ENCODE data around the gene SLC2A4. TPM values are rescaled to one million over a fixed set of nuclear protein-coding genes. Genes with fewer than 3 reads are reported as not detected.
A peak's percentile ranks its signal among the peaks of the same experiment; 100 is the strongest.

Gene SLC2A4
- total RNA-seq, 1 donor from 2014 or later, result 0.30 TPM

- H3K4me3 Mint-ChIP-seq (ENCODE audit: unreplicated experiment), result no peak overlapping the region
- H3K9ac ChIP-seq (ENCODE audit: low read length), result no peak overlapping the region
- no peak overlapping the region for H3K4me2 ChIP-seq (ENCODE audit: low read length)
- no peaks in the 10 kb centered on the region for H3K9me3 ChIP-seq (ENCODE audit: insufficient read depth, low read depth, low read length)
- H3K36me3 Mint-ChIP-seq (ENCODE audit: low read depth, unreplicated experiment), result no peaks in the 10 kb centered on the region
- DNase-seq (ENCODE audit: low read depth) (no peak), FAIRE-seq (no peak)
- H3K79me2 ChIP-seq (ENCODE audit: insufficient read depth, low read length), result no peaks in the 10 kb centered on the region
- H3K27me3 Mint-ChIP-seq (ENCODE audit: low read depth, unreplicated experiment), result peaks cover 27% of the 10 kb centered on the region
- H3K27me3 ChIP-seq (ENCODE audit: insufficient read depth, low read length), result peaks cover 12% of the 10 kb centered on the region
- H3K27ac Mint-ChIP-seq (ENCODE audit: unreplicated experiment), result no peak overlapping the region
- H3K4me1 ChIP-seq (ENCODE audit: insufficient read depth, low read length), result peaks cover 14% of the 10 kb centered on the region
- no peak overlapping the region for H3K4me3 ChIP-seq (ENCODE audit: insufficient read depth, low read depth, low read length)
- H3K9me3 Mint-ChIP-seq (ENCODE audit: unreplicated experiment), result no peaks in the 10 kb centered on the region
- H4K20me1 ChIP-seq (ENCODE audit: insufficient read depth, low read length), result no peaks in the 10 kb centered on the region
- H2AFZ ChIP-seq (ENCODE audit: low read depth, low read length), result no peak overlapping the region
- TF ChIP-seq, protein P1, sequence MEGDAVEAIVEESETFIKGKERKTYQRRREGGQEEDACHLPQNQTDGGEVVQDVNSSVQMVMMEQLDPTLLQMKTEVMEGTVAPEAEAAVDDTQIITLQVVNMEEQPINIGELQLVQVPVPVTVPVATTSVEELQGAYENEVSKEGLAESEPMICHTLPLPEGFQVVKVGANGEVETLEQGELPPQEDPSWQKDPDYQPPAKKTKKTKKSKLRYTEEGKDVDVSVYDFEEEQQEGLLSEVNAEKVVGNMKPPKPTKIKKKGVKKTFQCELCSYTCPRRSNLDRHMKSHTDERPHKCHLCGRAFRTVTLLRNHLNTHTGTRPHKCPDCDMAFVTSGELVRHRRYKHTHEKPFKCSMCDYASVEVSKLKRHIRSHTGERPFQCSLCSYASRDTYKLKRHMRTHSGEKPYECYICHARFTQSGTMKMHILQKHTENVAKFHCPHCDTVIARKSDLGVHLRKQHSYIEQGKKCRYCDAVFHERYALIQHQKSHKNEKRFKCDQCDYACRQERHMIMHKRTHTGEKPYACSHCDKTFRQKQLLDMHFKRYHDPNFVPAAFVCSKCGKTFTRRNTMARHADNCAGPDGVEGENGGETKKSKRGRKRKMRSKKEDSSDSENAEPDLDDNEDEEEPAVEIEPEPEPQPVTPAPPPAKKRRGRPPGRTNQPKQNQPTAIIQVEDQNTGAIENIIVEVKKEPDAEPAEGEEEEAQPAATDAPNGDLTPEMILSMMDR (IDR thresholded peaks at IDR 0.05; ENCODE audit: insufficient read depth, low read depth, low read length), result no peak
- TF ChIP-seq EZH2 (IDR thresholded peaks at IDR 0.05; ENCODE audit: insufficient read depth, low read length), result no peak
- H3K27ac ChIP-seq (ENCODE audit: low read depth, low read length), result no peak overlapping the region
- no peaks in the 10 kb centered on the region for H3K36me3 ChIP-seq (ENCODE audit: insufficient read depth, low read length)
- no peaks in the 10 kb centered on the region for H3K4me1 Mint-ChIP-seq (ENCODE audit: low read depth, unreplicated experiment)
Observed at GRCh38 chr17:7279448-7279847, 2.1 kb upstream of the SLC2A4 start.

- H3K4me3 ChIP-seq (ENCODE audit: insufficient read depth, low read depth, low read length), result peak overlapping the region; percentile 53
- FAIRE-seq (peak; percentile 55), DNase-seq (ENCODE audit: low read depth) (peak; percentile 35)
- no peaks in the 10 kb centered on the region for H3K9me3 ChIP-seq (ENCODE audit: insufficient read depth, low read depth, low read length)
- peak overlapping the region; percentile 66 for H3K27ac Mint-ChIP-seq (ENCODE audit: unreplicated experiment)
- H3K9ac ChIP-seq (ENCODE audit: low read length), result peak overlapping the region; percentile 59
- peak overlapping the region; percentile 90 for H2AFZ ChIP-seq (ENCODE audit: low read depth, low read length)
- peaks cover 16% of the 10 kb centered on the region for H3K27me3 ChIP-seq (ENCODE audit: insufficient read depth, low read length)
- H3K4me2 ChIP-seq (ENCODE audit: low read length), result peak overlapping the region; percentile 97
- H3K27me3 Mint-ChIP-seq (ENCODE audit: low read depth, unreplicated experiment), result peaks cover 35% of the 10 kb centered on the region
- H4K20me1 ChIP-seq (ENCODE audit: insufficient read depth, low read length), result no peaks in the 10 kb centered on the region
- H3K4me1 Mint-ChIP-seq (ENCODE audit: low read depth, unreplicated experiment), result no peaks in the 10 kb centered on the region
- H3K36me3 Mint-ChIP-seq (ENCODE audit: low read depth, unreplicated experiment), result no peaks in the 10 kb centered on the region
- no peaks in the 10 kb centered on the region for H3K9me3 Mint-ChIP-seq (ENCODE audit: unreplicated experiment)
- TF ChIP-seq, protein P1 (IDR thresholded peaks at IDR 0.05; ENCODE audit: insufficient read depth, low read depth, low read length), result peak; percentile 91
- TF ChIP-seq EZH2 (IDR thresholded peaks at IDR 0.05; ENCODE audit: insufficient read depth, low read length), result no peak
- peaks cover 14% of the 10 kb centered on the region for H3K4me1 ChIP-seq (ENCODE audit: insufficient read depth, low read length)
- H3K36me3 ChIP-seq (ENCODE audit: insufficient read depth, low read length), result no peaks in the 10 kb centered on the region
- H3K79me2 ChIP-seq (ENCODE audit: insufficient read depth, low read length), result no peaks in the 10 kb centered on the region
- peak overlapping the region; percentile 78 for H3K4me3 Mint-ChIP-seq (ENCODE audit: unreplicated experiment)
- peak overlapping the region; percentile 35 for H3K27ac ChIP-seq (ENCODE audit: low read depth, low read length)
Observed at GRCh38 chr17:7280519-7281073, 922 bp upstream of the SLC2A4 start.

Data from astrocyte (in vitro differentiated cells and primary cell).